Measurements from ENCODE around the gene LTB4R2.
"Not testable (repeated sequence)": the region's sequence is repeated elsewhere in the genome, so short reads cannot be mapped to it uniquely, and the experiment has no call there.

The LTB4R2 gene

DNA sequence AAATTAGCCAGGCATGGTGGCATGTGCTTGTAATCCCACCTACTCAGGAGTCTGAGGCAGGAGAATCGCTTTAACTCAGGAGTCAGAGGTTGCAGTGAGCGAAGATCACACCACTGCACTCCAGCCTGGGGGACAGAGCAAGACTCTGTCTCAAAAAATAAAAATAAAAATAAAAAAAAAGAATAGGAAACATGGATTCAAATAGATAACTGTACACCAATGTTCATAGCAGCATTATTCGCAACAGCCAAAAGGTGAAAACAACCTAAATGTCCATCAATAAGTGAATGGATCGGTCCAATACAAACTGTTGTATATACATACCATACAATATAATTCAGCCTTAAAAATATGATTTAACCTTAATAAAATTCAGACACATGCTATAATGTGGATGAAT lies 32.9 kb downstream of the LTB4R2 start:
- no peak for DNase-seq

DNA sequence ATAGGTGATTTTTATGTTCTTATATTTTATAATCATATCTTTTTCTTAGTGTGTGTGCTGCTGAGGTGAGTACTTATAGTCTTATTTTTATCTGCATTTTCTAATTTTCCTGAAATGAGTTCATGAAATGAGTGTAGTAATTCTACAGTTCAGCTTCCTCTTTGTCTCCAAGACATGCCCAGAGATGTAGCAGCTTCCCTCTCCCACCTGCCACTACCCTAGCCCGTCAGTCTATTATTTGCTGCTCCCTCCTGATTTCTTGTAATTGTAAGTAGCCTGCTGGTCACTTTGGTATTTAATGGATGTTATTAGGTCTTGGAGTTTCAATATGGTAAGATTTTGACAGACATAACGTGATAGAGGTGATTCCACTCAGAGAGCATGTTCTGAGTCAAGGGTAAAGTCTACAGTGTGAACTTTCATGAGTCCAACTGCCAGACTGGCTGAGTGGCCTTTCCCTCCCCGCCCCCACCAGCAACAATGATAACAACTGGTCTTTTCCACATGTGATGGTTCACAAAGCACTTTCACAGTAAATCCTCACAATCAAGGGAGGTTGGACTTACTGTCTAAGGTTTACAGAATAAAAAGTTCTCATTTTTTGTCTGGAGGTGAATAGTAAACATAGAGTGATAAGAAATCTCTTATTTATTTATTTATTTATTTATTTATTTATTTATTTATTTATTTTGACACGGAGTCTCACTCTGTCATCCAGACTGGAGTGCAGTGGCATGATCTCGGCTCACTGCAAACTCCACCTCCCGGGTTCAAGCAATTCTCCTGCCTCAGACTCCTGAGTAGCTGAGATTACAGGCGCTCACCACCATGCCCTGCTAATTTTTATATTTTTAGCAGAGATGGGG lies 34.1 kb downstream of the LTB4R2 start:
- DNase-seq = no peak

DNA sequence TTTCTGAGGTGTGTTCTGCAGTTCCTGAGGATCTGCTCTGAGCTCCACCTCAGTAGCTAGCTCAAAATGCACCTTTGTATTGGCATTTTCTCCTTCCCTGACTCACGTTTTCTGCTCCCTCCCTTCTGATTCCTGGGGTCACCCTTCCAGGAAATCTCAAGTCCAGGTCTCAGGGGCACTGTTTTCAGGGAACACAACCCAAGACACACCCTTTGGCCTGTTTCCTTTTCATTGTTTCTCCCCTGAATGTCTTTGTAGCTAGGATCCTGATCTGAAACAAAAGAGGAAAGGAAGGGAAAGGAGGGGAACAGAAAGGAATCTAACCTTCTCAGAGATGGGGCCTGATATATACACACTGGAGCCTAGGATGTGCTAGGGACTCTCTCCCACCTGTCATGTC lies 37.2 kb downstream of the LTB4R2 start:
- DNase-seq = no peak

DNA sequence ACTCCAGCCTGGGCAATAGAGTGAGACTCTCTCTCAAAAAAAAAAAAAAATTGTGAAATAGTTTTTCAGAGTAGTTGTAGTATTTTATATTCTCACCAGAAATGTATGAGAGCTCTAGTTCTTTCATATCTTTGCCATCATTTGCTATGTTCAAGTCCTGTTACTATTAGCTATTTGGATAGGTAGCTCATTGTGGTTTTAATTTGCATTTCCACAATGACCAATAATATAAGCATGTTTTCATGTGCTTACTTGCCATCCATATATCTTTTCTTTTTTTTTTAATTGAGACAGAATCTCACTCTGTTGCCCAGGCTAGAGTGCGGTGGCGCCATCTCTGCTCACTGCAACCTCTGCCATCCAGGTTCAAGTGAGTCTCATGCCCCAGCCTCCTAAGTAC lies 38.2 kb downstream of the LTB4R2 start:
- DNase-seq = no peak

DNA sequence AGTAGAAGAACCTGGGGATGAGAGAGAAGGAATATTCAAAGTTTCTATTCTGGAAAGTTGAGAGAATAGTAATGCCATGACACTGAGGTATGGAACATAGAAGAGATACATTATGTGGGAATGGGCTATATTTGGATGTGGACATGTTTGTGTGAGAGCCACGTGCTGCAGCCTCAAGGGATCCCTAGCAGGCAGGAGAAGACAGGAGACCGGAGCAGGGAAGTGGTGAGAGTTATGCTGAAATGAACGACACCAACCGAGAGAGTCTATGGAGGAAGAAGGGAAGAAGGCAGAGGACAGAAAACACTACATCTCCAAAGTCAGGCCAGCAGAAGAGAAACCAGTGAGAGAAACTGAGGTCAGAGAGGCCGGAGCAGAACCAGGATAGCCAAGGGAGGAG lies 39.8 kb downstream of the LTB4R2 start:
- no peak for DNase-seq

DNA sequence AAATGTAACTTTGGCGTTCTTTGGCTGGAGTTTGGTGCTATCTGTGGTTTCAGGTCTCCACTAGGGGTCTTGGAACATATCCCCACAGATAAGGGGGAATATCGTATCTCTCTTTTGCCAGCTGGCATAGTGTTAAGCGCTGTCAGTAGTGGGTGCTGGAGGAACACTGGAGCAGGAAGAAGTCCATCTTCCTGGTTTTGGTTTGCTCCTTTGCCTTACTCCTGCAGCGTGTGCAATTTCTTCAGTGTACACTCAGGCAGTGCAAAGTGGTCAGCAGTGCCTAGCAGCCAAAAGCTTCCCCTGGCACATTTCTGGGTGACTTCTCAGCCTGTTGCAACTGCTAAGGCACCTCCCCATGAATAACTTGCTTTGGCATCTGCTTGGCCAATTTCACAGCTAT lies 41.6 kb downstream of the LTB4R2 start:
- no peak for DNase-seq

DNA sequence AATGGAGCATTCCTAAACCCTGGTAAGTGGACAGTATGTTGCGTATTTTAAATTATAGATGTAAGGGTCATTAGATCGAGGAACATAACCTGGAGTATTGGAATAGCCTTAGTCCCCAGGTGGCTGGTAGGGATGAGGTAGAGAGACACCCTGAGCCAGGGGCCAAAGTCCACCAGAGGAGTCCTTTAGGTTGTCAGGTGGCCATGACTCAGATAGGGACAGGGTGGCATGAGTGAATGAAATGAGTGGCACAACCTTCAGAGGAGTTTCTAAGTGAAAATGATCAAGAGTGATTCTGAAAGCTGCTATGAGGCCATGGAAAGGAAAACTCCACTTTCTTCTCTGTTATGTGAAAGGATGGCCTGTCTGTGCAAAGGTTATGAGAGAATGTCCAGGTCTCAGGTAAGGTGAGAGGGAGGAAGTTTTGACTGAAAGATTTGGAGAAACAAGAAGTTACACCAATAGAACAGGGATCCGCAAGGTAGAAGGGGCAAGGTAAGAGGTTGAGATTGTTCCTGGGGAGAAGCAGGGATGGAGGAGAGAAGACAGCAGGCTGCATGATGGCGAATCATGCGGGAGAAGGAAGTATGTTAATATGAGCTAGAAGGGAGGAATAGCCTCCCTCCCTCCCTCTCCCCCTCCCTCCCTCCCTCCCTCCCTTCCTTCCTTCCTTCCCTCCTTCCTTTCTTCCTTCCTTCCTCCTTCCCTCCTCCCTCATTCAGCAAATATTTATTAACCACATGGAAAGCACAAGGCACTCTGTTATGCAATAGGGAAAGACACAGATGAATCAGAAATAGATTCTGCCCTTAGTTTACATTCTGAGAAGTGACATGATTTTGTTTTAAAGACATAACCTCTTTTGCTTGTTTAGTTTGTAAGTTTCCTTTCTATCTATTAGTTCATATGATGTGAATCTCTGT lies 43.9 kb downstream of the LTB4R2 start:
- no peak for DNase-seq

DNA sequence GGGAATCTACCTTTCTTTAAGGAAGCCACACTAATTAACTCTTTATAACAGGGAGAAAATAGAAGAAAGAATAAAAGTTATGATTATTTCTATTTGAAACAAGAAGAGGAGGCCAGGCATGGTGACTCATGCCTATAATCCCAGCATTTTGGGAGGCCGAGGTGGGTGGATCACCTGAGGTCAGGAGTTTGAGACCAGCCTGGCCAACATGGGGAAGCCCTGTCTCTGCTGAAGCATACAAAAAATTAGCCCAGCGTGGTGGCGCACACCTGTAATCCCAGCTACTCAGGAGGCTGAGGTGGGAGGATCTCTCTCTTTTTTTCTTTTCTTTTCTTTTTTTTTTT lies 44.5 kb downstream of the LTB4R2 start:
- not testable (repeated sequence) for DNase-seq

DNA sequence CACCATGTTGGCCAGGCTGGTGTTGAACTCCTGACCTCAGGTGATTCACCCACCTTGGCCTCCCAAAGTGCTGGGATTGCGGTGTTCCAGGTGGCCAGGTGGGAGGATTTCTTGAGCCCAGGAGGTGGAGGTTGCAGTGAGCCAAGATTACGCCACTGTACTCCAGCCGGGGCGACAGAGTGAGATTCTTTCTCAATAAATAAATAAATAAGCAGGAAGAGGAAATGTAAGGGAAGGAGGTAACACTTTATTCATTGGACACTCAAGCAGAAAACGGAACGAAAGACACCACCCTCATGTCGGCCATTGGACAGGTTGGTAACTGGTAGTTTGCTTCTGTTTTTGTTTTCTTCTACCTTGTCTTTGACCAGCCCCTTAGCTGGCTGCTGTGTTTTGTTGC lies 45.1 kb downstream of the LTB4R2 start:
- DNase-seq = no peak

DNA sequence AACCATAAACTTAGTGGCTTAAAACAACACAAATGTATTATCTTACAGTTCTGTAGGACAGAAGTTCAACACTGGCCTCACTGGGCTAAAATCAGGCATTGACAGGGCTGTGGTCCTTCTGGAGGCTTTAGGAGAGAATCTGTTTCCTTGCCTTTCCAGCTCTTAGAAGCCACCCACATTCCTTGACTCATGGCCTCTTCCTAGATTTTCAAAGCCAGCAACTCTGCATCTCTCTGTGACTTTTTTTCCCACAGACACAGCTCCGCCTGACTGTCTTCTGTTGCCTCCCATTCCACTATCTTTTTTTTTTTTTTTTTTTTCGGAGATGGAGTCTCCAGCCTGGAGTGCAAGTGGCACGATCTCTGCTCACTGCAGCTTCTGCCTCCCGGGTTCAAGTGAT lies 46.3 kb downstream of the LTB4R2 start:
- DNase-seq = no peak

DNA sequence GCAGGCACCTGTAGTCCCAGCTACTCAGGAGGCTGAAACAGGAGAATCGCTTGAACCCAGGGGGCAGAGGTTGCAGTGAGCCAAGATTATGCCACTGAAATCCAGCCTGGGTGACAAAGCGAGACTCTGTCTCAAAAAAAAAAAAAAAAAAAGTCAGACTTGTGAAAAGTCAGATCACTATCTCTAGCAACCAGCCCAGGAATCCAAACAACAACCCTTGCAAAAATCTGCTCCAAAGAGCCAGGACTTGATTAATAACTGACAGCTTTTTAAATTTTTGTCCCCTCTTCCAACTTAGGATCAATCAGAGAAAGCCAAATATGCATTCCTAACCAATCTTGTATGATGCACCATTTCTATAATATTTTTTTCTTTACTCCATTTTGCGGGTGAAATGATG lies 50.3 kb downstream of the LTB4R2 start:
- no peak for DNase-seq

DNA sequence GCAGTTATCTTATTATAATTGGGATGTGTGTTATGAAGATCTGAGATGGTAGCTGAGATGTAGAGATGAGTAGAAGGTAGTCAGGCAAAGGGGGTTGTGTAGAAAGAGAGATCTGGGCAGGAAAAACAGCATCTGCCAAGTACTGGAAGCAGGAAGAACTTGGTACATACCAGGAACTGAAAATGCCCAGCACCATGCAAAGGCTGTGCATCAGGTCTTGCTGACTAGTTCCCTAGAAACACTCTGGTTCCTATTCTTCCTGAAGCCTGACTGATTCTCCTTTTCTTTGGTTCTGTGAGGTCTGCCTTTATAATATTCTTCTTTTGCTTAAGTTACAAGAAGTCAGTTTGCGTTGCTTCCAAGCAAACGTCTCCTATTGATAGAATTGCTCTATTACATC lies 51.4 kb downstream of the LTB4R2 start:
- DNase-seq = no peak

Data from 8988T (cell line).